Neural progenitor cell (in vitro differentiated cells): ENCODE data around the gene FBXL22. TPM values are rescaled to one million over a fixed set of nuclear protein-coding genes. Genes with fewer than 3 reads are reported as not detected.

ENCODE experiments used
- DNase-seq: peaks from one replicate; pipeline ENCODE4 v3.0.0-alpha.2; 2016; ENCODE audit warnings: low spot score
- H2AFZ ChIP-seq: fragments of 200-600 bp; sonication (generic); replicated peaks from 2 replicates; pipeline ENCODE4 v1.6.1; 2016; ENCODE audit warnings: antibody characterized with exemption
- H3F3A ChIP-seq: fragments of 200-600 bp; sonication (generic); 2 replicates; pipeline ENCODE4 v1.6.1; 2016; ENCODE audit warnings: antibody characterized with exemption, low read depth
- H3K27ac ChIP-seq: fragments of 200-600 bp; sonication (generic); 2 replicates; pipeline ENCODE4 v1.5.1; 2016; ENCODE audit warnings: mild to moderate bottlenecking
- H3K27me3 ChIP-seq: fragments of 200-600 bp; sonication (generic); 2 replicates; pipeline ENCODE4 v1.6.1; 2016; ENCODE audit warnings: mild to moderate bottlenecking, moderate library complexity
- H3K36me3 ChIP-seq: fragments of 200-600 bp; sonication (generic); 2 replicates; pipeline ENCODE4 v1.5.1; 2016
- H3K4me1 ChIP-seq: fragments of 200-600 bp; sonication (generic); 2 replicates; pipeline ENCODE4 v1.6.1; 2016; ENCODE audit warnings: mixed run types
- H3K4me2 ChIP-seq: fragments of 200-600 bp; sonication (generic); 2 replicates; pipeline ENCODE4 v1.6.1; 2016
- H3K4me3 ChIP-seq: fragments of 200-600 bp; sonication (generic); 2 replicates; pipeline ENCODE4 v1.5.1; 2016
- H3K79me2 ChIP-seq: fragments of 200-600 bp; sonication (generic); 2 replicates; pipeline ENCODE4 v1.6.1; 2016; ENCODE audit warnings: low read depth
- H3K9ac ChIP-seq: fragments of 200-600 bp; sonication (generic); 2 replicates; pipeline ENCODE4 v1.6.1; 2016
- H3K9me3 ChIP-seq: fragments of 200-600 bp; sonication (generic); 2 replicates; pipeline ENCODE4 v1.5.1; 2016; ENCODE audit warnings: low read depth
- H4K20me1 ChIP-seq: fragments of 200-600 bp; sonication (generic); 2 replicates; pipeline ENCODE4 v1.6.1; 2016; ENCODE audit warnings: low read depth
- H3K27ac Mint-ChIP-seq: 3 replicates; pipeline ENCODE4 v1.8.0; 2021; ENCODE audit warnings: mixed read lengths
- H3K27me3 Mint-ChIP-seq: 2 replicates; pipeline ENCODE4 v1.8.0; 2022; ENCODE audit warnings: low read depth, mild to moderate bottlenecking, inconsistent platforms, moderate library complexity, mixed read lengths; ENCODE audit not compliant: insufficient read depth
- H3K36me3 Mint-ChIP-seq: 3 replicates; pipeline ENCODE4 v1.8.0; 2021; ENCODE audit warnings: mixed read lengths
- H3K4me1 Mint-ChIP-seq: 3 replicates; pipeline ENCODE4 v1.8.0; 2021; ENCODE audit warnings: mixed read lengths
- H3K4me3 Mint-ChIP-seq: 3 replicates; pipeline ENCODE4 v1.8.0; 2021; ENCODE audit warnings: mild to moderate bottlenecking, moderate library complexity, mixed read lengths
- H3K9me3 Mint-ChIP-seq: 3 replicates; pipeline ENCODE4 v1.8.0; 2020; ENCODE audit warnings: mixed read lengths
- EZH2 ChIP-seq: fragments of 200-600 bp; sonication (generic); IDR thresholded peaks from 2 replicates; pipeline ENCODE4 v1.6.1; 2017; ENCODE audit warnings: antibody characterized with exemption, mild to moderate bottlenecking, moderate library complexity
- EZH2phosphoT487 ChIP-seq: fragments of 200-600 bp; sonication (generic); IDR thresholded peaks from 2 replicates; pipeline ENCODE4 v1.6.1; 2017; ENCODE audit warnings: antibody characterized with exemption
- total RNA-seq: library from RNA; depleted of rRNA; stranded (reverse); fragments of >200 nt; gene quantifications from 2 replicates; pipeline ENCODE4 v1.2.3, GENCODE V29; 2015; ENCODE audit warnings: low replicate concordance
- TF ChIP-seq, protein P1 (sequence below): fragments of 200-600 bp; sonication (generic); IDR thresholded peaks from 2 replicates; pipeline ENCODE4 v1.5.1; 2017; ENCODE audit warnings: antibody characterized with exemption, mild to moderate bottlenecking

Gene FBXL22
- total RNA-seq, 1 donor from 2014 or later, result 0.71 TPM

DNA sequence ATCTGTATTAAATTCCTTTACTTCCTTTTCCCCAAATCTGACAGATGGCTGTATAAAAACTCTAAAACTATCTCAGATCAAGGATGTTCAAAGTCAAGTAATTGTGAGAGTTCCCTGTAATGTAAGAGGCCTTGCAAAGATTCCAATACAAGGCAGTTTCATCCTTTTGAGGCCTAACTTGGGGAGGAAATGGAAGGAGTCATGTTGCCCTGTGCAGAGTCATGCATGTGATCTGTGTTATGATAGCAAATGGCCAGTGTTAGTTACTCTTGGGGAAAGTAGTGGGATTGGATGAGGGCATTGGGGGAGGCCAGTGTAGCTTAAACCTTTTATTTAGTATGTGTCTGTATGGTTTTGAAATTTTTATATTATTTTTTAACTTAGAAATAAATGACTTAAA lies 23.7 kb upstream of the FBXL22 start:
- Histone ChIP-seq H3K79me2 (no peaks in the 10 kb centered on the region), H3K4me3 (no peak overlapping the region), H3K27ac (no peak overlapping the region), H3K4me2 (no peak overlapping the region), H3K4me1 (no peaks in the 10 kb centered on the region), H3K36me3 (peaks cover 6% of the 10 kb centered on the region), H2AFZ (no peak overlapping the region), H3K27me3 (no peaks in the 10 kb centered on the region), H3K9me3 (no peaks in the 10 kb centered on the region), H3K9ac (no peak overlapping the region), H3F3A (no peaks in the 10 kb centered on the region), H4K20me1 (no peaks in the 10 kb centered on the region)
- H3K4me1 Mint-ChIP-seq, result no peaks in the 10 kb centered on the region
- TF ChIP-seq EZH2, result no peak
- no peaks in the 10 kb centered on the region for H3K27me3 Mint-ChIP-seq
- DNase-seq, result no peak
- H3K4me3 Mint-ChIP-seq, result no peak overlapping the region
- H3K27ac Mint-ChIP-seq, result no peak overlapping the region
- H3K36me3 Mint-ChIP-seq, result peaks cover 11% of the 10 kb centered on the region
- H3K9me3 Mint-ChIP-seq, result no peaks in the 10 kb centered on the region

GRCh38 chr15:63575312-63575711 lies 21.9 kb upstream of the FBXL22 start:
- Histone ChIP-seq H3K27ac (no peak overlapping the region), H3K9me3 (no peaks in the 10 kb centered on the region), H3K79me2 (no peaks in the 10 kb centered on the region), H3K4me1 (no peaks in the 10 kb centered on the region), H3F3A (peaks cover 3% of the 10 kb centered on the region), H3K4me2 (no peak overlapping the region), H4K20me1 (no peaks in the 10 kb centered on the region), H3K36me3 (peaks cover 9% of the 10 kb centered on the region), H3K27me3 (no peaks in the 10 kb centered on the region), H3K9ac (no peak overlapping the region), H3K4me3 (no peak overlapping the region), H2AFZ (no peak overlapping the region)
- Mint-ChIP-seq H3K4me1 (no peaks in the 10 kb centered on the region), H3K9me3 (no peaks in the 10 kb centered on the region), H3K4me3 (no peak overlapping the region), H3K36me3 (peaks cover 8% of the 10 kb centered on the region), H3K27me3 (no peaks in the 10 kb centered on the region), H3K27ac (no peak overlapping the region)
- TF ChIP-seq EZH2phosphoT487 (no peak), EZH2 (no peak)
- TF ChIP-seq, protein P1, sequence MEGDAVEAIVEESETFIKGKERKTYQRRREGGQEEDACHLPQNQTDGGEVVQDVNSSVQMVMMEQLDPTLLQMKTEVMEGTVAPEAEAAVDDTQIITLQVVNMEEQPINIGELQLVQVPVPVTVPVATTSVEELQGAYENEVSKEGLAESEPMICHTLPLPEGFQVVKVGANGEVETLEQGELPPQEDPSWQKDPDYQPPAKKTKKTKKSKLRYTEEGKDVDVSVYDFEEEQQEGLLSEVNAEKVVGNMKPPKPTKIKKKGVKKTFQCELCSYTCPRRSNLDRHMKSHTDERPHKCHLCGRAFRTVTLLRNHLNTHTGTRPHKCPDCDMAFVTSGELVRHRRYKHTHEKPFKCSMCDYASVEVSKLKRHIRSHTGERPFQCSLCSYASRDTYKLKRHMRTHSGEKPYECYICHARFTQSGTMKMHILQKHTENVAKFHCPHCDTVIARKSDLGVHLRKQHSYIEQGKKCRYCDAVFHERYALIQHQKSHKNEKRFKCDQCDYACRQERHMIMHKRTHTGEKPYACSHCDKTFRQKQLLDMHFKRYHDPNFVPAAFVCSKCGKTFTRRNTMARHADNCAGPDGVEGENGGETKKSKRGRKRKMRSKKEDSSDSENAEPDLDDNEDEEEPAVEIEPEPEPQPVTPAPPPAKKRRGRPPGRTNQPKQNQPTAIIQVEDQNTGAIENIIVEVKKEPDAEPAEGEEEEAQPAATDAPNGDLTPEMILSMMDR, result no peak
- no peak for DNase-seq

DNA sequence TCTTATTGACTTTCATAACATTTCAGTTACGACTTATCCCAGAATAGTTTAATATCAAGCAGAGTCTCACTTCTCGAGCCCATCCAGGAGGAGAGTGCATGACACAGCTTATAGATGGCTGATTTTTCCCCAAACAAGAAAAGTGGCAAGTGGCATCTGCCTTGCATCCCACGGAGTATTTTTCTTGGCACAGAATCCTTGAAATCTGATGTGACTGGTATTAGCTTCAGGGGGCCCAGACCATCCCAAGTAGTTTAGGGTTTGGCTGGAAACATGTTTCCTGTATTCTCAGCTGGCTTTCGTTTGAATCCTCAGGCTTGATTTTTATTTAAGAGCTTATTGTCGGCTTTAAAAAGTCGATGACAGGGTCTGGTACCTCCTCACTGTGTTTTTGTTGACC lies 20.7 kb upstream of the FBXL22 start:
- Mint-ChIP-seq H3K4me1 (no peaks in the 10 kb centered on the region), H3K9me3 (no peaks in the 10 kb centered on the region), H3K4me3 (no peak overlapping the region), H3K27ac (no peak overlapping the region), H3K36me3 (peaks cover 10% of the 10 kb centered on the region), H3K27me3 (no peaks in the 10 kb centered on the region)
- H3K9ac ChIP-seq, result no peak overlapping the region
- H2AFZ ChIP-seq, result no peak overlapping the region
- peaks cover 9% of the 10 kb centered on the region for H3K36me3 ChIP-seq
- peaks cover 3% of the 10 kb centered on the region for H3F3A ChIP-seq
- no peaks in the 10 kb centered on the region for H3K9me3 ChIP-seq
- H3K4me2 ChIP-seq, result no peak overlapping the region
- no peaks in the 10 kb centered on the region for H3K27me3 ChIP-seq
- no peak overlapping the region for H3K4me3 ChIP-seq
- DNase-seq, result no peak
- TF ChIP-seq, protein P1, result no peak
- TF ChIP-seq EZH2, result no peak
- no peak for TF ChIP-seq EZH2phosphoT487
- H3K79me2 ChIP-seq, result no peaks in the 10 kb centered on the region
- H4K20me1 ChIP-seq, result no peaks in the 10 kb centered on the region
- H3K27ac ChIP-seq, result no peak overlapping the region
- no peaks in the 10 kb centered on the region for H3K4me1 ChIP-seq

DNA sequence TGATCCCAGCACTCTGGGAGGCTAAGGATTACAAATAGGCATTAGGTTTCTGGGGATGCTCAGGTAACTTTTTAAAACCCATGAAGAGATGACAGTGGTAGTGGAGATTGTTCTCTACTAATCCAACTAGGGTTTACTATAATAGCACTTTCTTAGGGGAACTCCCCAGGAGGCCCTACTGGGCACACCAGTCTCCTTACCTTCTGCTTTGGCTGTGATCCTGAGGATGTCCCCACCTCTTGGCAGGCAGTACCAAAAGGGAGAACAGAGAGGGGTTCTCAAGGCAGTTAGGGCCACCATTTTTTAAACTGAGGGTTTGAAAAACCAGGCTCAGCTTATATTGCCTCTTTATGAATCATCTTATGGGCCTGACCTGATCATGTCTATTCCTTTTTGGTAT lies 15.0 kb upstream of the FBXL22 start:
- Histone ChIP-seq H3K36me3 (peaks cover 11% of the 10 kb centered on the region), H3K9me3 (no peaks in the 10 kb centered on the region), H3K27ac (no peak overlapping the region), H3K4me2 (no peak overlapping the region), H3K9ac (no peak overlapping the region), H4K20me1 (no peaks in the 10 kb centered on the region), H2AFZ (no peak overlapping the region), H3F3A (peaks cover 3% of the 10 kb centered on the region), H3K4me1 (no peaks in the 10 kb centered on the region), H3K27me3 (no peaks in the 10 kb centered on the region), H3K4me3 (no peak overlapping the region), H3K79me2 (no peaks in the 10 kb centered on the region)
- no peak overlapping the region for H3K4me3 Mint-ChIP-seq
- no peaks in the 10 kb centered on the region for H3K27me3 Mint-ChIP-seq
- TF ChIP-seq, protein P1, result no peak
- TF ChIP-seq EZH2, result no peak
- TF ChIP-seq EZH2phosphoT487, result no peak
- peaks cover 12% of the 10 kb centered on the region for H3K9me3 Mint-ChIP-seq
- no peaks in the 10 kb centered on the region for H3K4me1 Mint-ChIP-seq
- peaks cover 35% of the 10 kb centered on the region for H3K36me3 Mint-ChIP-seq
- no peak for DNase-seq
- no peak overlapping the region for H3K27ac Mint-ChIP-seq
